Natural killer cell (primary cell): Measurements from ENCODE around the gene SKAP1. TPM values are rescaled to one million over a fixed set of nuclear protein-coding genes. Genes with fewer than 3 reads are reported as not detected.

Experiments used
- ATAC-seq, 3 donors: fragments of 150-1000 bp in 2 of 3; fragments of 200-7000 bp in 1 of 3; cut with Tn5 transposase; 1 replicate in 1 of 3; 2 replicates in 2 of 3; pipeline ENCODE4 v1.10.0; 2021; ENCODE audit warnings: mild to moderate bottlenecking in 2 of 3, moderate library complexity in 2 of 3
- DNase-seq, 2 donors: peaks; one replicate each; pipeline versions ENCODE4 v3.0.0 to v3.0.0-alpha.2; 2013 to 2021; ENCODE audit warnings: mixed read lengths in 1 of 2
- H3K27ac ChIP-seq: one replicate; pipeline ENCODE4 v1.5.1; 2013; ENCODE audit warnings: mild to moderate bottlenecking, low read length
- H3K27me3 ChIP-seq: one replicate; pipeline ENCODE4 v1.6.1; 2013; ENCODE audit warnings: low read length; ENCODE audit not compliant: control insufficient read depth, insufficient read depth
- H3K36me3 ChIP-seq: one replicate; pipeline ENCODE4 v1.6.1; 2013; ENCODE audit warnings: low read length; ENCODE audit not compliant: control insufficient read depth, insufficient read depth
- H3K4me1 ChIP-seq: one replicate; pipeline ENCODE4 v1.6.1; 2013; ENCODE audit warnings: low read length; ENCODE audit not compliant: control insufficient read depth, insufficient read depth
- H3K4me3 ChIP-seq: one replicate; pipeline ENCODE4 v1.5.1; 2013; ENCODE audit warnings: low read length
- H3K9me3 ChIP-seq: one replicate; pipeline ENCODE4 v1.6.1; 2013; ENCODE audit warnings: low read length; ENCODE audit not compliant: control insufficient read depth, insufficient read depth
- H3K27ac Mint-ChIP-seq, 2 donors: one replicate each; pipeline ENCODE4 v1.8.0; 2022; ENCODE audit warnings: mild to moderate bottlenecking in 2 of 2, mixed read lengths in 2 of 2, moderate library complexity in 1 of 2
- H3K27me3 Mint-ChIP-seq, 2 donors: one replicate each; pipeline ENCODE4 v1.8.0; 2022; ENCODE audit warnings: low read depth in 2 of 2, mixed read lengths in 2 of 2
- H3K36me3 Mint-ChIP-seq: one replicate; pipeline ENCODE4 v1.8.0; 2022; ENCODE audit warnings: mixed read lengths
- H3K4me1 Mint-ChIP-seq, 2 donors: one replicate each; pipeline ENCODE4 v1.8.0; 2022; ENCODE audit warnings: mixed read lengths in 2 of 2
- H3K4me3 Mint-ChIP-seq: one replicate; pipeline ENCODE4 v1.8.0; 2022; ENCODE audit warnings: mild to moderate bottlenecking, moderate library complexity, mixed read lengths
- H3K9me3 Mint-ChIP-seq, 2 donors: one replicate each; pipeline ENCODE4 v1.8.0; 2022; ENCODE audit warnings: mixed read lengths in 2 of 2
- CTCF ChIP-seq: fragments of 200-600 bp; IDR thresholded peaks from one replicate; pipeline ENCODE4 v1.8.0; 2022; ENCODE audit warnings: antibody characterized with exemption
- WGBS: methylation state at CpG from one replicate; pipeline ENCODE4 v1.1.7; 2013; ENCODE audit warnings: missing lambda C conversion rate; ENCODE audit not compliant: insufficient coverage; 5-methylcytosine and 5-hydroxymethylcytosine counted together
- intact Hi-C: fragments of 100-400 bp; cut with micrococcal nuclease; formaldehyde crosslinking; loops from one replicate; pipeline ENCODE4 v1.14.2; 2022
- total RNA-seq, 4 donors: library from RNA; stranded (reverse); fragments of 120-200 nt in 1 of 4; gene quantifications; one replicate each; pipeline versions ENCODE4 v1.2.3 to v1.2.4, GENCODE V29; 2013 to 2022

SKAP1 gene
- total RNA-seq, 3 donors from 2014 or later (not counting 1 experiment from before 2014, with no cell fraction given): 168 to 227 (median 190) TPM

- peak within 1 kb of the TSS; percentile 95 for H3K4me3 Mint-ChIP-seq
- no peaks in the 10 kb centered on the region for H3K36me3 ChIP-seq
- no peak for TF ChIP-seq CTCF
- H3K27me3 Mint-ChIP-seq: no peaks in the 10 kb centered on the region
- peak within 1 kb of the TSS; percentile 87 to 98 for H3K27ac Mint-ChIP-seq
- H3K4me1 Mint-ChIP-seq: peaks cover 64 to 71% of the 10 kb centered on the region in 2 donors
- intact Hi-C loops: loop anchor here (10.0 kb wide), 1 partner anchor 163 kb away; the partner anchor contains the start of gene PNPO
- H3K4me1 ChIP-seq: peaks cover 52% of the 10 kb centered on the region
- no peaks in the 10 kb centered on the region for H3K27me3 ChIP-seq
- DNase-seq (peak; percentile 89 to 94), ATAC-seq (peak; percentile 87 to 95 (median 87))
- no peaks in the 10 kb centered on the region for H3K36me3 Mint-ChIP-seq
- H3K27ac ChIP-seq: peak within 1 kb of the TSS; percentile 84
- peak within 1 kb of the TSS; percentile 78 for H3K4me3 ChIP-seq
- peaks cover 7% of the 10 kb centered on the region for H3K9me3 ChIP-seq
- no peaks in the 10 kb centered on the region for H3K9me3 Mint-ChIP-seq
- WGBS: under 1% methylated on average over 64 of the region's 64 CpGs
Measured at GRCh38 chr17:48107137-48108055, 322.6 kb downstream of the SKAP1 start, which contains the start of gene SNX11. Gene SNX11, plus strand, starts transcription at chr17:48107766. Its CDS starts 4,278 bp downstream, at chr17:48112044.

- no peaks in the 10 kb centered on the region for H3K9me3 Mint-ChIP-seq
- H3K27ac Mint-ChIP-seq: peak overlapping the region; percentile 87 to 98
- Histone ChIP-seq H3K4me1 (peaks cover 57% of the 10 kb centered on the region), H3K27me3 (no peaks in the 10 kb centered on the region), H3K27ac (peak overlapping the region; percentile 84), H3K36me3 (no peaks in the 10 kb centered on the region), H3K9me3 (peaks cover 7% of the 10 kb centered on the region), H3K4me3 (peak overlapping the region; percentile 78)
- ATAC-seq (no peak), DNase-seq (no peak)
- intact Hi-C loops: loop anchor here (10.0 kb wide), 1 partner anchor 162 kb away; the partner anchor contains the start of gene PNPO
- no peaks in the 10 kb centered on the region for H3K36me3 Mint-ChIP-seq
- WGBS: 58% methylated on average over 13 of the region's 13 CpGs
- H3K4me1 Mint-ChIP-seq: peaks cover 63 to 70% of the 10 kb centered on the region in 2 donors
- TF ChIP-seq CTCF: no peak
- H3K4me3 Mint-ChIP-seq: peak overlapping the region; percentile 95
- no peaks in the 10 kb centered on the region for H3K27me3 Mint-ChIP-seq
Measured at GRCh38 chr17:48106802-48107136, 323.2 kb downstream of the SKAP1 start.

GRCh38 chr17:48104440-48104839, 325.6 kb downstream of the SKAP1 start:
- H3K27me3 ChIP-seq: no peaks in the 10 kb centered on the region
- no peak for ATAC-seq
- H3K9me3 ChIP-seq: peaks cover 7% of the 10 kb centered on the region
- Mint-ChIP-seq H3K36me3 (no peaks in the 10 kb centered on the region), H3K27ac (peak overlapping the region; percentile 73 to 74), H3K4me1 (peaks cover 53 to 69% of the 10 kb centered on the region in 2 donors), H3K9me3 (no peaks in the 10 kb centered on the region), H3K4me3 (peak overlapping the region; percentile 75), H3K27me3 (no peaks in the 10 kb centered on the region)
- no peak overlapping the region for H3K4me3 ChIP-seq
- intact Hi-C loops: loop anchor here (10.0 kb wide), 1 partner anchor 160 kb away; the partner anchor contains the start of gene PNPO
- H3K4me1 ChIP-seq: peaks cover 57% of the 10 kb centered on the region
- H3K36me3 ChIP-seq: no peaks in the 10 kb centered on the region
- no peak overlapping the region for H3K27ac ChIP-seq
- 72% methylated on average over 7 of the region's 7 CpGs for WGBS
- DNase-seq: no peak
- TF ChIP-seq CTCF: no peak
